Upper lobe of right lung (tissue), 1 donor: ENCODE data around the gene CFAP298. TPM values are rescaled to one million over a fixed set of nuclear protein-coding genes. Genes with fewer than 3 reads are reported as not detected.
A peak's percentile ranks its signal among the peaks of the same experiment; 100 is the strongest.

Source experiments
- ATAC-seq: fragments of 200-7000 bp; cut with Tn5 transposase; one replicate; pipeline ENCODE4 v1.9.1; 2020; ENCODE audit warnings: mild to moderate bottlenecking, moderate library complexity
- DNase-seq: peaks from one replicate; pipeline ENCODE4 v3.0.0-alpha.2; 2020
- H3K27ac ChIP-seq: fragments of 200-600 bp; one replicate; pipeline ENCODE4 v1.8.0; 2022
- H3K27me3 ChIP-seq: fragments of 200-600 bp; one replicate; pipeline ENCODE4 v1.8.0; 2022; ENCODE audit warnings: mild to moderate bottlenecking
- H3K36me3 ChIP-seq: fragments of 200-600 bp; one replicate; pipeline ENCODE4 v1.8.0; 2022
- H3K4me1 ChIP-seq: fragments of 200-600 bp; one replicate; pipeline ENCODE4 v1.8.0; 2022
- H3K4me3 ChIP-seq: fragments of 200-600 bp; one replicate; pipeline ENCODE4 v1.8.0; 2022; ENCODE audit warnings: mild to moderate bottlenecking
- H3K9me3 ChIP-seq: fragments of 200-600 bp; one replicate; pipeline ENCODE4 v1.8.0; 2022
- intact Hi-C: fragments of 100-400 bp; cut with DNase I; formaldehyde crosslinking; loops from one replicate; pipeline ENCODE4 v1.11.0; 2022
- total RNA-seq: library from RNA; stranded (reverse); fragmentation: NEBNext Ultra II Directional; extraction: Animal tissue kit (Norgen Biotek cat#: 25700); gene quantifications from one replicate; pipeline ENCODE4 v1.2.1, GENCODE V29; 2021
- TF ChIP-seq, protein P1 (sequence below): fragments of 200-600 bp; IDR thresholded peaks from one replicate; pipeline ENCODE4 v1.8.0; 2022; ENCODE audit warnings: antibody characterized with exemption
- donor health status: DM: no; HTN: yes; CAD: no; lungs with severe emphysema.

CFAP298 gene
- total RNA-seq, 1 donor from 2014 or later, result 30.7 TPM

DNA sequence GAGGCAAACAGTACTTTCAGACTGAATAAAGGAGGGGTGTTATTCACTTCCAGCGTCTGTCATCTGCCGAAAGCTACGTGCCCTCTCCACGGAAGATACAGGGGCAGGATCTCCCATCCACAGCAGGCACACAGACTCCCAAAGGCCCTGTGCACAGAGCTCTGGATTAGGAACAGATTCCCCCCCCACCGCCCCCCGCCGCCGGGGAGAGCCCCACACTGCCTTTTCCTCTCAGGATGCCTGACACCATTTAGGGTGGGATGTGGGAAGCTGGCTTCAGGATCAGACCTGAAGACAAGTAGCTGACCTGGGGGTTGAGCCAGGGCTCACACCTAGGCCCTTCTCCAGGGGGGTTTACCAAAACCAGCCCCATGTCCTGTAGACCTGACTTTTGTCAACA, 18.5 kb downstream of the CFAP298 start:
- H3K36me3 ChIP-seq, result no peaks in the 10 kb centered on the region
- intact Hi-C loops, result loop anchor here (10.0 kb wide), 1 partner anchor 119 kb away; no protein-coding TSS in a partner anchor
- H3K27me3 ChIP-seq, result no peaks in the 10 kb centered on the region
- no peak for DNase-seq
- H3K9me3 ChIP-seq, result no peaks in the 10 kb centered on the region
- H3K4me3 ChIP-seq, result no peak overlapping the region
- peak; percentile 16 for ATAC-seq
- TF ChIP-seq, protein P1, sequence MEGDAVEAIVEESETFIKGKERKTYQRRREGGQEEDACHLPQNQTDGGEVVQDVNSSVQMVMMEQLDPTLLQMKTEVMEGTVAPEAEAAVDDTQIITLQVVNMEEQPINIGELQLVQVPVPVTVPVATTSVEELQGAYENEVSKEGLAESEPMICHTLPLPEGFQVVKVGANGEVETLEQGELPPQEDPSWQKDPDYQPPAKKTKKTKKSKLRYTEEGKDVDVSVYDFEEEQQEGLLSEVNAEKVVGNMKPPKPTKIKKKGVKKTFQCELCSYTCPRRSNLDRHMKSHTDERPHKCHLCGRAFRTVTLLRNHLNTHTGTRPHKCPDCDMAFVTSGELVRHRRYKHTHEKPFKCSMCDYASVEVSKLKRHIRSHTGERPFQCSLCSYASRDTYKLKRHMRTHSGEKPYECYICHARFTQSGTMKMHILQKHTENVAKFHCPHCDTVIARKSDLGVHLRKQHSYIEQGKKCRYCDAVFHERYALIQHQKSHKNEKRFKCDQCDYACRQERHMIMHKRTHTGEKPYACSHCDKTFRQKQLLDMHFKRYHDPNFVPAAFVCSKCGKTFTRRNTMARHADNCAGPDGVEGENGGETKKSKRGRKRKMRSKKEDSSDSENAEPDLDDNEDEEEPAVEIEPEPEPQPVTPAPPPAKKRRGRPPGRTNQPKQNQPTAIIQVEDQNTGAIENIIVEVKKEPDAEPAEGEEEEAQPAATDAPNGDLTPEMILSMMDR, result no peak
- no peaks in the 10 kb centered on the region for H3K4me1 ChIP-seq
- no peak overlapping the region for H3K27ac ChIP-seq

DNA sequence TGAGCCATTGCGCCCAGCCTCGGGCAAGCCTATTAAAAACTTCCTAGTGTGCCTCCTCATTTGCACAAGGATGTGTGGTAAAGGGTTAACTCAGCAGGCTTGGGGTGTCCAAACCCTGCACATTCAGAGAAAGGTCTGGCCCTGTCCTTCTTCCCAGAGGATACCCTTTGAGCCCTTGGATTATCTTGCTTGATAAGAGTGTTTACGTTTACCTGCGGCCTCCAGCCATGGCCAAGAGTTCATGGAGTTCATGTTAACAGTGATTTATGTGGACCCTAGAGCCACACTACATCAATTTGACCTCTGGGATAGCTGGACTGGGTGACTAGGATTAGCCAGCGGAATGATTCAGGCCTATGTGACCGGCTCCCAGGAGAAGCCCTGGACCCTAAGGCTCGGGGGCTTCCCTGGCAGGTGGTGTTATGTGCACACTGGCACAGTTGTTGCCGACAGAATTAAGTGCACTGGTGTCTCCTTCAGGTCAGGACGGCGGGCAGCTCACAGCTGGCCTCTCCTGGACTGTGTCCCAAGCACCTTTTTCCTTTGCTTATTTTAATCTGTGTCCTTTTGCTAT, 19.2 kb downstream of the CFAP298 start:
- DNase-seq (no peak), ATAC-seq (no peak)
- Histone ChIP-seq H3K27ac (no peak overlapping the region), H3K4me1 (no peaks in the 10 kb centered on the region), H3K27me3 (no peaks in the 10 kb centered on the region), H3K9me3 (no peaks in the 10 kb centered on the region), H3K36me3 (no peaks in the 10 kb centered on the region), H3K4me3 (no peak overlapping the region)
- intact Hi-C loops, result loop anchor here (10.0 kb wide), 1 partner anchor 118 kb away; no protein-coding TSS in a partner anchor
- TF ChIP-seq, protein P1, result no peak

DNA sequence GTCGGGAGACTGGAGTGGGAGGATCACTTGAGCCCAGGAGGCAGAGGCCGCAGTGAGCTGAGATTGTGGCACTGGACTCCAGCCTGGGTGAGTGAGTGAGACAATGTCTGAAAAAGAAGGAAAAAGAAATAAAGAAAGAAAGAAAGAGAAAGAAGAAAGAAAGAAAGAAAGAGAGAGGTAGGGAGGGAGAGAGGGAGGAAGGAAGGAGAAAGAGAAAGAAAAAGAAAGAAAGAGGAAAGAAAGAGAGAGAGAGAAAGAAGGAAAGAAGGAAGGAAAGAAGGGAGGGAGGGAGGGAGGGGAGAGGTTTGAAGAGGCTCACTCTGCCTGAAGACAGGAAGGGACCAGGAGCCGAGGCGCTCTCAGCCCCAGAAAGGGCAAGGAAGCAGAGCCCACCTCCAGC, 22.0 kb downstream of the CFAP298 start:
- no peak overlapping the region for H3K4me3 ChIP-seq
- H3K27ac ChIP-seq, result no peak overlapping the region
- H3K4me1 ChIP-seq, result no peaks in the 10 kb centered on the region
- H3K27me3 ChIP-seq, result no peaks in the 10 kb centered on the region
- ATAC-seq, result no peak
- H3K9me3 ChIP-seq, result no peaks in the 10 kb centered on the region
- intact Hi-C loops, result loop anchor here (10.0 kb wide), 1 partner anchor 115 kb away; no protein-coding TSS in a partner anchor
- TF ChIP-seq, protein P1, result no peak
- no peak for DNase-seq
- H3K36me3 ChIP-seq, result no peaks in the 10 kb centered on the region

DNA sequence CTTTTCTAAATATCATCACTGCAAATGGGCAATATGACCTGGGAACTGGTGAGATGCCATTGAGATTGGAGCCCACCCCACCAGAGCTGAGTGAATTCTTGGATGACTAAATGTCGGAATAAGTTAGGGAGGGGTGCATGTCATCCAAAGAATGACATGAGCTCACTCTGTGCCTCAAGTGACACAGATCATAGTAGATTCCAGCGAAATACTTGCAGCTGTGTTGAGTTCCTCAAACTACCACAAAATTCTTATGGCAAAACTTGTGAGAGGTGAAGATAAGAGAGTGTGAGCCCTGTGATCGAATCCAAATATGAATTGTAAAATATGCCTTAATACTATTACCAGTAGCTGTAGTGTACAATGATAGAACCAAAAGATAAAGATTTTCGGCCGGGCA, 24.5 kb downstream of the CFAP298 start:
- no peak for ATAC-seq
- Histone ChIP-seq H3K9me3 (no peaks in the 10 kb centered on the region), H3K36me3 (no peaks in the 10 kb centered on the region), H3K4me1 (no peaks in the 10 kb centered on the region), H3K27ac (no peak overlapping the region), H3K4me3 (no peak overlapping the region), H3K27me3 (no peaks in the 10 kb centered on the region)
- intact Hi-C loops, result no loop called here
- TF ChIP-seq, protein P1, result no peak
- DNase-seq, result no peak

DNA sequence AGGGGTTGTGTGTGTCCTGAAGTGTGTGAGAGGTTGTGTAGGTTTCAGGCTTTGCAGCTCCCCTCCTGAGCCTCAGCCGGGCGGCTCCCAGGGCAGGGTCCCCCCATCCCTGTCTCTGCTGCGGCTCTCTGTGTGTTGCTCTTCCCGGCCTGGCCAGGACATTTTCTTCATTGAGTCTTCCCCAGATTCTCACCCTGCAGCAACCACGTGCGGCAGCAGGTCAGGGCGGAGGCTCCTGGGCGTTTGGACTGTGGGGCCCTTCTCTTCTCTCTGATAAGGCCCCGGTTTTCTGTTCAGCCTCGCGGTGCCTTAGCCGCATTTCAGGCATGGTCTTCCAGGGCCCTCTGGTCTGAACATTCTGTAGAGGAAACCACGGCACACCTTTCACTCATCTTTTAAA, 25.1 kb downstream of the CFAP298 start:
- H3K9me3 ChIP-seq, result no peaks in the 10 kb centered on the region
- intact Hi-C loops, result no loop called here
- no peak overlapping the region for H3K27ac ChIP-seq
- H3K4me3 ChIP-seq, result no peak overlapping the region
- H3K4me1 ChIP-seq, result no peaks in the 10 kb centered on the region
- H3K27me3 ChIP-seq, result no peaks in the 10 kb centered on the region
- DNase-seq, result no peak
- no peak for ATAC-seq
- TF ChIP-seq, protein P1, result no peak
- H3K36me3 ChIP-seq, result no peaks in the 10 kb centered on the region

DNA sequence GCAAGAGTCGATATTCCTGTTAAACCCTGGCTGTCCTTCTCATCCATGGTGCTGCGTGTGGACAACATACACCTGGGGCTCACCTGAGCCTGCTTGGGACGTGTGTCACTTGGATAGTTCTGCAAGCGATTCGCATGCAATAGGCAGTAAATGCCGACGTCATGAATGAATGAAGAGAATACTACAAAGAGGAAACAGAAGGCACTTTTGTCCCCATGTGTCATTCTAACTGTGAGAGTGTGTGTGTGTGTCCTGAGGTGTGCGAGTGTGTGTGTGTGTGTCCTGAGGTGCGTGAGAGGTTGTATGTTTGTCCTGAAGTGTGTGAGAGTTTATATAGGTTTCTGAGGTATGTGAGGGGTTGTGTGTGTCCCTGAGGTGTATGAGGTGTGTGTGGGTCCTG, 26.2 kb downstream of the CFAP298 start:
- no peak for ATAC-seq
- H3K4me1 ChIP-seq, result no peaks in the 10 kb centered on the region
- intact Hi-C loops, result no loop called here
- H3K36me3 ChIP-seq, result no peaks in the 10 kb centered on the region
- TF ChIP-seq, protein P1, result no peak
- H3K27ac ChIP-seq, result no peak overlapping the region
- no peaks in the 10 kb centered on the region for H3K9me3 ChIP-seq
- DNase-seq, result no peak
- no peak overlapping the region for H3K4me3 ChIP-seq
- H3K27me3 ChIP-seq, result no peaks in the 10 kb centered on the region
